H1 (cell line): ENCODE results near the gene OR2AE1.

ENCODE experiments used
- BRCA1 ChIP-seq: IDR thresholded peaks from 2 replicates; pipeline ENCODE4 v1.6.1; 2012; ENCODE audit warnings: low read depth, low read length, improper control_type of control experiment
- POLR2A ChIP-seq, 2 experiments: IDR thresholded peaks; 1 replicate in 1 of 2; 2 replicates in 1 of 2; pipeline ENCODE4 v1.6.1; 2011; ENCODE audit warnings: low read depth in 2 of 2, low read length in 2 of 2, mild to moderate bottlenecking in 2 of 2; ENCODE audit errors: control extremely low read depth in 1 of 2
- TF ChIP-seq, protein P1 (sequence below): IDR thresholded peaks from 2 replicates; pipeline ENCODE4 v1.6.1; 2011; ENCODE audit warnings: low read depth, mild to moderate bottlenecking, low read length; ENCODE audit not compliant: insufficient read depth
- TF ChIP-seq, protein P2 (sequence below), 3 experiments: IDR thresholded peaks; 1 replicate in 2 of 3; 2 replicates in 1 of 3; pipeline versions ENCODE4 v1.5.1 to v1.6.1; 2011; ENCODE audit warnings: low read length in 3 of 3, mild to moderate bottlenecking in 3 of 3, inconsistent platforms in 2 of 3, low read depth in 1 of 3, moderate library complexity in 1 of 3; ENCODE audit not compliant: insufficient read depth in 1 of 3; ENCODE audit errors: control extremely low read depth in 1 of 3

DNA sequence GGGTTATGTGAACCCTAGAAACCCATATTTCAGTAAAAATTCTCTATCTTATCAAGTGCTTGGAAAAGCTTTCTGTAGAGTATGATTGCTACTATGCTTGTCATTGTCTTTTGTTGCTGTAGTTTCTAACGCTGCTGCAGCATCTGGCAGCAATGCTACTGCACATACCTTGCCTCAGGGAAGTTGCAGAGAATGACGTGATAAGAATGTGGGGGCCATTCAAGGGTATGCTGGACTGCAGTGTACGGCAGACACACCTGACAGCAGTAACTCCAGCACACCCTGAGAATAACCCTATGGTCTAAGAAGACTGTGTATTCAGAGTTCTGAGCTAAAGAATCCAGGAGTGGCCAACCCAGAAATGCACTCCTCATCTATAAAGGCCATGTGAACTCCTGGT lies 22.0 kb upstream of the OR2AE1 start:
- TF ChIP-seq, protein P1, sequence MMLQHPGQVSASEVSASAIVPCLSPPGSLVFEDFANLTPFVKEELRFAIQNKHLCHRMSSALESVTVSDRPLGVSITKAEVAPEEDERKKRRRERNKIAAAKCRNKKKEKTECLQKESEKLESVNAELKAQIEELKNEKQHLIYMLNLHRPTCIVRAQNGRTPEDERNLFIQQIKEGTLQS = no peak
- TF ChIP-seq BRCA1 (no peak), POLR2A (IDR thresholded peaks at IDR 0.05; ENCODE audit: control extremely low read depth in 1 of 2, low read depth in 2 of 2, low read length in 2 of 2) (no peak)
- TF ChIP-seq, protein P2, sequence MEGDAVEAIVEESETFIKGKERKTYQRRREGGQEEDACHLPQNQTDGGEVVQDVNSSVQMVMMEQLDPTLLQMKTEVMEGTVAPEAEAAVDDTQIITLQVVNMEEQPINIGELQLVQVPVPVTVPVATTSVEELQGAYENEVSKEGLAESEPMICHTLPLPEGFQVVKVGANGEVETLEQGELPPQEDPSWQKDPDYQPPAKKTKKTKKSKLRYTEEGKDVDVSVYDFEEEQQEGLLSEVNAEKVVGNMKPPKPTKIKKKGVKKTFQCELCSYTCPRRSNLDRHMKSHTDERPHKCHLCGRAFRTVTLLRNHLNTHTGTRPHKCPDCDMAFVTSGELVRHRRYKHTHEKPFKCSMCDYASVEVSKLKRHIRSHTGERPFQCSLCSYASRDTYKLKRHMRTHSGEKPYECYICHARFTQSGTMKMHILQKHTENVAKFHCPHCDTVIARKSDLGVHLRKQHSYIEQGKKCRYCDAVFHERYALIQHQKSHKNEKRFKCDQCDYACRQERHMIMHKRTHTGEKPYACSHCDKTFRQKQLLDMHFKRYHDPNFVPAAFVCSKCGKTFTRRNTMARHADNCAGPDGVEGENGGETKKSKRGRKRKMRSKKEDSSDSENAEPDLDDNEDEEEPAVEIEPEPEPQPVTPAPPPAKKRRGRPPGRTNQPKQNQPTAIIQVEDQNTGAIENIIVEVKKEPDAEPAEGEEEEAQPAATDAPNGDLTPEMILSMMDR (IDR thresholded peaks at IDR 0.05; ENCODE audit: control extremely low read depth in 1 of 3, insufficient read depth in 1 of 3, low read depth in 1 of 3, low read length in 3 of 3) = no peak
